Measurements from ENCODE around the gene DNAL1. TPM values are rescaled to one million over a fixed set of nuclear protein-coding genes. Genes with fewer than 3 reads are reported as not detected.

Gene DNAL1
- total and polyA plus RNA-seq, 2 of the 13 experiments (the other 11 are each of a cell fraction or from before 2014, with no cell fraction given): 1.4 to 13.3 TPM

- ChIA-PET POLR2A (interaction anchor here (0.8 to 1.8 kb wide), 2 partner anchors 19 to 31 kb away, joined by 3 to 5 read pairs; no protein-coding TSS in a partner anchor), CTCF (ENCODE audit: low intra/inter-chr PET ratio, low total read pairs) (no interaction called here)
- Histone ChIP-seq H3K79me2 (ENCODE audit: insufficient read depth, low read length) (no peaks in the 10 kb centered on the region), H2AFZ (ENCODE audit: low read length) (peak overlapping the region; percentile 59), H3K4me3 (replicated peaks in 1 of 3; ENCODE audit: insufficient read depth in 1 of 3, low read depth in 2 of 3, low read length in 3 of 3) (peak overlapping the region; percentile 85 to 94 (median 85)), H3K4me1 (ENCODE audit: insufficient read depth, low read length) (peaks cover 22% of the 10 kb centered on the region), H4K20me1 (ENCODE audit: insufficient read depth, low read length) (no peaks in the 10 kb centered on the region), H3K27ac (ENCODE audit: extremely low read length, insufficient read depth, low read length) (peak overlapping the region; percentile 68), H3K27me3 (ENCODE audit: control insufficient read depth in 1 of 2, insufficient read depth in 2 of 2, low read length in 2 of 2) (no peaks in the 10 kb centered on the region), H3K36me3 (replicated peaks in 1 of 2; ENCODE audit: control insufficient read depth in 1 of 2, insufficient read depth in 2 of 2, low read length in 2 of 2) (no peaks in the 10 kb centered on the region), H3K9me3 (ENCODE audit: low read length) (no peaks in the 10 kb centered on the region), H3K9ac (ENCODE audit: insufficient read depth, low read depth, low read length) (peak overlapping the region; percentile 69), H3K4me2 (ENCODE audit: low read depth, low read length) (peak overlapping the region; percentile 95)
- DNase-seq (ENCODE audit: low spot score) (no peak), ATAC-seq (no peak), FAIRE-seq (no peak)
- BruUV-seq (replicated peaks): no TSS peak
- TF ChIP-seq SYNCRIP (IDR thresholded peaks at IDR 0.05; ENCODE audit: insufficient read depth, low read depth, low read length): no peak
- no peak for TF ChIP-seq AGO1 (IDR thresholded peaks at IDR 0.05; ENCODE audit: low read depth, low read length, poor library complexity, severe bottlenecking)
- TF ChIP-seq MTA3 (CRISPR knock-in tag; IDR thresholded peaks at IDR 0.05): no peak
- no peak for TF ChIP-seq ZNF225 (CRISPR knock-in tag; IDR thresholded peaks at IDR 0.05)
- no peak for TF ChIP-seq MAFF (IDR thresholded peaks at IDR 0.05; ENCODE audit: low read depth, low read length)
- no peak for TF ChIP-seq SP1 (IDR thresholded peaks at IDR 0.05)
- TF ChIP-seq SP1 (CRISPR knock-in tag; IDR thresholded peaks at IDR 0.05): no peak
- TF ChIP-seq SMYD3 (CRISPR knock-in tag; IDR thresholded peaks at IDR 0.05): no peak
- 0 out of 2 replicates have a peak, but pooled peaks have one; percentile 68 for TF ChIP-seq FOXO4 (CRISPR knock-in tag; conservative IDR thresholded peaks at IDR 0.05)
- no peak for TF ChIP-seq TRIM22 (IDR thresholded peaks at IDR 0.05)
- TF ChIP-seq KLF16 (CRISPR knock-in tag; IDR thresholded peaks at IDR 0.05): no peak
- no peak for TF ChIP-seq KDM6A (CRISPR knock-in tag; IDR thresholded peaks at IDR 0.05; ENCODE audit: low read depth)
- TF ChIP-seq PATZ1 (CRISPR knock-in tag; IDR thresholded peaks at IDR 0.05): peak; percentile 36; the same call in 1 of the 2 replicates
- no peak for TF ChIP-seq HNF1B (CRISPR knock-in tag; IDR thresholded peaks at IDR 0.05)
- WGBS (ENCODE audit: low lambda C conversion rate): 0% methylated on average over 7 of the region's 7 CpGs
- intact Hi-C loops (cut with micrococcal nuclease; ENCODE audit: unreplicated experiment) (no loop called here), in situ Hi-C loops (cut with HindIII; ENCODE audit: extremely low pct_ligation_motif_present, low pct_unique_long_range_greater_than_20kb) (no loop called here)
These were observed 443 bp downstream of the DNAL1 start for GRCh38 chr14:73645248-73645610.

Data from HepG2 (cell line).